ENCODE measurements around the gene LGR6.
A peak's percentile ranks its signal among the peaks of the same experiment; 100 is the strongest.

The LGR6 gene

GRCh38 chr1:202264726-202265125 is 71.1 kb downstream of the LGR6 start:
- no peak for DNase-seq (ENCODE audit: low spot score)

GRCh38 chr1:202266061-202266765 is 72.6 kb downstream of the LGR6 start:
- DNase-seq (ENCODE audit: low spot score), result no peak

- DNase-seq (ENCODE audit: low spot score), result no peak
Observed at GRCh38 chr1:202268032-202268431, 74.4 kb downstream of the LGR6 start.

GRCh38 chr1:202268817-202269216 is 75.2 kb downstream of the LGR6 start:
- DNase-seq (ENCODE audit: low spot score), result no peak

GRCh38 chr1:202270871-202271326 is 77.3 kb downstream of the LGR6 start:
- DNase-seq (ENCODE audit: low spot score), result peak; percentile 94

- no peak for DNase-seq (ENCODE audit: low spot score)
Observed at GRCh38 chr1:202272103-202272845, 78.7 kb downstream of the LGR6 start.

- no peak for DNase-seq (ENCODE audit: low spot score)
Observed at GRCh38 chr1:202274611-202275010, 81.0 kb downstream of the LGR6 start.

- no peak for DNase-seq (ENCODE audit: low spot score)
Observed at GRCh38 chr1:202275061-202275770, 81.6 kb downstream of the LGR6 start.

- DNase-seq (ENCODE audit: low spot score), result no peak
Observed at GRCh38 chr1:202276081-202276715, 82.6 kb downstream of the LGR6 start.

- DNase-seq (ENCODE audit: low spot score), result no peak
Observed at GRCh38 chr1:202276920-202277319, 83.3 kb downstream of the LGR6 start.

GRCh38 chr1:202278751-202279150 is 85.2 kb downstream of the LGR6 start:
- DNase-seq (ENCODE audit: low spot score), result no peak

GRCh38 chr1:202279806-202280205 is 86.2 kb downstream of the LGR6 start:
- no peak for DNase-seq (ENCODE audit: low spot score)

GRCh38 chr1:202280595-202280994 is 87.0 kb downstream of the LGR6 start:
- no peak for DNase-seq (ENCODE audit: low spot score)

- no peak for DNase-seq (ENCODE audit: low spot score)
Observed at GRCh38 chr1:202281316-202282024, 87.9 kb downstream of the LGR6 start.

GRCh38 chr1:202282025-202282371 is 88.4 kb downstream of the LGR6 start:
- DNase-seq (ENCODE audit: low spot score), result no peak

GRCh38 chr1:202282596-202283283 is 89.1 kb downstream of the LGR6 start:
- DNase-seq (ENCODE audit: low spot score), result no peak

- DNase-seq (ENCODE audit: low spot score), result no peak
Observed at GRCh38 chr1:202283379-202283844, 89.8 kb downstream of the LGR6 start.

GRCh38 chr1:202283991-202284390 is 90.4 kb downstream of the LGR6 start:
- no peak for DNase-seq (ENCODE audit: low spot score)

- no peak for DNase-seq (ENCODE audit: low spot score)
Observed at GRCh38 chr1:202285908-202286307, 92.3 kb downstream of the LGR6 start.

- DNase-seq (ENCODE audit: low spot score), result no peak
Observed at GRCh38 chr1:202286622-202287097, 93.1 kb downstream of the LGR6 start.

- no peak for DNase-seq (ENCODE audit: low spot score)
Observed at GRCh38 chr1:202287196-202287595, 93.6 kb downstream of the LGR6 start.

Measured in D341Med (cell line).